OCI-LY3 (cell line): ENCODE results near the gene AFP.

Source experiments
- EZH2phosphoT487 ChIP-seq: fragments of 200-600 bp; shearing (Covaris generic); IDR thresholded peaks from 2 replicates; pipeline ENCODE4 v1.6.1; 2018; ENCODE audit warnings: antibody characterized with exemption, mixed run types, low read depth
- TF ChIP-seq, protein P1 (sequence below): fragments of 200-600, 300-600 bp; sonication (generic); IDR thresholded peaks from 2 replicates; pipeline ENCODE4 v1.5.1; 2014; ENCODE audit warnings: antibody characterized with exemption, low read length, low read depth

DNA sequence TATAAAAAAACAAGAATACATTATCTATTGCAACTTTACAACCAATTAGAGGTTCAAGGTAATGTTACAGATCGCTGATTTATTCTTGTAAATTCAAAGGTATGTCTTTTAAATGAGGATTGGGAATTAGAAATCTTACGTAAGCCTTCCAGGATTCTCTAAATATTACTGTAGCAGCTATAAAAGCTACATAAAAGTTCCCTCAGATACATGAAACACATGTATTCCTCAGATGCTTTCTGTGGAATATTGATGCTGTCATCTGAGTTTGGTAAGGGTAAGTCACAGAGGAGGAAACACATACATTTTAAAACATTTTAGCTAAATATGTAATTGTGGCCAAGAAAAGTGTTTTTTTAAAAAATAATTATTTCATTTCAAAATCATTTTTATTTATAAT lies 3.4 kb downstream of the AFP start:
- TF ChIP-seq, protein P1, sequence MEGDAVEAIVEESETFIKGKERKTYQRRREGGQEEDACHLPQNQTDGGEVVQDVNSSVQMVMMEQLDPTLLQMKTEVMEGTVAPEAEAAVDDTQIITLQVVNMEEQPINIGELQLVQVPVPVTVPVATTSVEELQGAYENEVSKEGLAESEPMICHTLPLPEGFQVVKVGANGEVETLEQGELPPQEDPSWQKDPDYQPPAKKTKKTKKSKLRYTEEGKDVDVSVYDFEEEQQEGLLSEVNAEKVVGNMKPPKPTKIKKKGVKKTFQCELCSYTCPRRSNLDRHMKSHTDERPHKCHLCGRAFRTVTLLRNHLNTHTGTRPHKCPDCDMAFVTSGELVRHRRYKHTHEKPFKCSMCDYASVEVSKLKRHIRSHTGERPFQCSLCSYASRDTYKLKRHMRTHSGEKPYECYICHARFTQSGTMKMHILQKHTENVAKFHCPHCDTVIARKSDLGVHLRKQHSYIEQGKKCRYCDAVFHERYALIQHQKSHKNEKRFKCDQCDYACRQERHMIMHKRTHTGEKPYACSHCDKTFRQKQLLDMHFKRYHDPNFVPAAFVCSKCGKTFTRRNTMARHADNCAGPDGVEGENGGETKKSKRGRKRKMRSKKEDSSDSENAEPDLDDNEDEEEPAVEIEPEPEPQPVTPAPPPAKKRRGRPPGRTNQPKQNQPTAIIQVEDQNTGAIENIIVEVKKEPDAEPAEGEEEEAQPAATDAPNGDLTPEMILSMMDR: no peak
- no peak for TF ChIP-seq EZH2phosphoT487
